GM18861 (cell line): Measurements from ENCODE around the gene SNX21.
"Not testable (repeated sequence)": the region's sequence is repeated elsewhere in the genome, so short reads cannot be mapped to it uniquely, and the experiment has no call there.

Source experiments
- ATAC-seq: cut with Tn5 transposase; IDR thresholded peaks from one replicate; pipeline ENCODE4 v1.9.1; 2021; ENCODE audit not compliant: unreplicated experiment

SNX21 gene

GRCh38 chr20:45833030-45833882 is at the start of gene SNX21:
Gene SNX21 (plus strand): TSS chr20:45833799. CDS start chr20:45833920, 121 bp downstream.
- no peak for ATAC-seq

GRCh38 chr20:45788351-45788750 is 45.2 kb upstream of the SNX21 start:
- ATAC-seq: no peak

GRCh38 chr20:45792317-45793118 is 41.1 kb upstream of the SNX21 start:
- no peak for ATAC-seq

GRCh38 chr20:45796337-45797065 is 37.1 kb upstream of the SNX21 start:
- ATAC-seq: no peak

- not testable (repeated sequence) for ATAC-seq
Measured at GRCh38 chr20:45797510-45797909, 36.1 kb upstream of the SNX21 start.

GRCh38 chr20:45797955-45798354 is 35.6 kb upstream of the SNX21 start:
- not testable (repeated sequence) for ATAC-seq

- peak; percentile 57 for ATAC-seq
Measured at GRCh38 chr20:45798935-45799642, 34.5 kb upstream of the SNX21 start.

- no peak for ATAC-seq
Measured at GRCh38 chr20:45801851-45802250, 31.7 kb upstream of the SNX21 start.

- no peak for ATAC-seq
Measured at GRCh38 chr20:45810191-45810970, 23.2 kb upstream of the SNX21 start.

GRCh38 chr20:45812157-45813005 is 21.2 kb upstream of the SNX21 start, which contains the start of gene UBE2C:
Gene UBE2C (plus strand): TSS chr20:45812644. CDS start chr20:45812696, 52 bp downstream.
- peak; percentile 93 for ATAC-seq

- no peak for ATAC-seq
Measured at GRCh38 chr20:45813006-45813340, 20.6 kb upstream of the SNX21 start.

GRCh38 chr20:45813489-45813888 is 20.1 kb upstream of the SNX21 start:
- ATAC-seq: no peak

- ATAC-seq: no peak
Measured at GRCh38 chr20:45814314-45814713, 19.3 kb upstream of the SNX21 start.

- ATAC-seq: no peak
Measured at GRCh38 chr20:45816951-45817350, 16.6 kb upstream of the SNX21 start.

- ATAC-seq: no peak
Measured at GRCh38 chr20:45817376-45818194, 16.0 kb upstream of the SNX21 start.

- no peak for ATAC-seq
Measured at GRCh38 chr20:45818239-45818638, 15.4 kb upstream of the SNX21 start.

- ATAC-seq: no peak
Measured at GRCh38 chr20:45819466-45819865, 14.1 kb upstream of the SNX21 start.

- ATAC-seq: no peak
Measured at GRCh38 chr20:45821947-45822346, 11.7 kb upstream of the SNX21 start.
